Stimulated activated CD8-positive, alpha-beta memory T cell treated with anti-CD3 and anti-CD28 coated beads, Interleukin-7, amount 100 ng/mL, for 48 hours (primary cell): Measurements from ENCODE around the gene ZNF536.

Experiments
- DNase-seq, 2 donors: peaks; one replicate each; pipeline ENCODE4 v3.0.0-alpha.2; 2020; ENCODE audit warnings: low read depth in 1 of 2; ENCODE audit errors: extremely low read depth in 1 of 2

ZNF536 gene

GRCh38 chr19:30593975-30594745, 222.0 kb downstream of the ZNF536 start:
- no peak for DNase-seq

GRCh38 chr19:30596268-30596667, 224.1 kb downstream of the ZNF536 start:
- no peak for DNase-seq

- no peak for DNase-seq
Measured at GRCh38 chr19:30596813-30597399, 224.7 kb downstream of the ZNF536 start.

GRCh38 chr19:30598688-30599087, 226.5 kb downstream of the ZNF536 start:
- DNase-seq: no peak

- DNase-seq: no peak
Measured at GRCh38 chr19:30602661-30603350, 230.6 kb downstream of the ZNF536 start.

GRCh38 chr19:30604657-30605056, 232.5 kb downstream of the ZNF536 start:
- no peak for DNase-seq

GRCh38 chr19:30605333-30605732, 233.1 kb downstream of the ZNF536 start:
- no peak for DNase-seq

GRCh38 chr19:30606114-30607050, 234.2 kb downstream of the ZNF536 start:
- DNase-seq: no peak
